MG63 (cell line): ENCODE measurements around the gene CFD. TPM values are rescaled to one million over a fixed set of nuclear protein-coding genes. Genes with fewer than 3 reads are reported as not detected.
"Not testable (repeated sequence)": the region's sequence is repeated elsewhere in the genome, so short reads cannot be mapped to it uniquely, and the experiment has no call there.

Experiments used
- DNase-seq: peaks from one replicate; pipeline ENCODE4 v3.0.0-alpha.2; 2020
- H3K27me3 ChIP-seq: fragments of 250-450 bp; sonication (Bioruptor Pico); 2 replicates; pipeline ENCODE4 v1.5.1; 2020; ENCODE audit warnings: mild to moderate bottlenecking, moderate library complexity
- H3K36me3 ChIP-seq: fragments of 250-450 bp; sonication (Bioruptor Pico); 2 replicates; pipeline ENCODE4 v1.5.1; 2020; ENCODE audit warnings: mild to moderate bottlenecking, moderate library complexity
- H3K4me3 ChIP-seq: fragments of 250-450 bp; sonication (Bioruptor Pico); 2 replicates; pipeline ENCODE4 v1.5.1; 2020; ENCODE audit warnings: mild to moderate bottlenecking, moderate library complexity
- H3K9me3 ChIP-seq: fragments of 250-450 bp; sonication (Bioruptor Pico); 2 replicates; pipeline ENCODE4 v1.5.1; 2020; ENCODE audit warnings: mild to moderate bottlenecking, moderate library complexity
- total RNA-seq: library from RNA; depleted of rRNA; stranded (reverse); fragments of >200 nt; shearing (Covaris generic); gene quantifications from 2 replicates; pipeline ENCODE4 v1.2.3, GENCODE V29; 2014; ENCODE audit warnings: low replicate concordance

Gene CFD
- total RNA-seq, 1 experiment from 2014 or later = 2.8 TPM

GRCh38 chr19:844546-844971 is 14.9 kb upstream of the CFD start:
- Histone ChIP-seq H3K36me3 (no peaks in the 10 kb centered on the region), H3K4me3 (no peak overlapping the region), H3K27me3 (peaks cover 8% of the 10 kb centered on the region), H3K9me3 (no peaks in the 10 kb centered on the region)
- DNase-seq = no peak

DNA sequence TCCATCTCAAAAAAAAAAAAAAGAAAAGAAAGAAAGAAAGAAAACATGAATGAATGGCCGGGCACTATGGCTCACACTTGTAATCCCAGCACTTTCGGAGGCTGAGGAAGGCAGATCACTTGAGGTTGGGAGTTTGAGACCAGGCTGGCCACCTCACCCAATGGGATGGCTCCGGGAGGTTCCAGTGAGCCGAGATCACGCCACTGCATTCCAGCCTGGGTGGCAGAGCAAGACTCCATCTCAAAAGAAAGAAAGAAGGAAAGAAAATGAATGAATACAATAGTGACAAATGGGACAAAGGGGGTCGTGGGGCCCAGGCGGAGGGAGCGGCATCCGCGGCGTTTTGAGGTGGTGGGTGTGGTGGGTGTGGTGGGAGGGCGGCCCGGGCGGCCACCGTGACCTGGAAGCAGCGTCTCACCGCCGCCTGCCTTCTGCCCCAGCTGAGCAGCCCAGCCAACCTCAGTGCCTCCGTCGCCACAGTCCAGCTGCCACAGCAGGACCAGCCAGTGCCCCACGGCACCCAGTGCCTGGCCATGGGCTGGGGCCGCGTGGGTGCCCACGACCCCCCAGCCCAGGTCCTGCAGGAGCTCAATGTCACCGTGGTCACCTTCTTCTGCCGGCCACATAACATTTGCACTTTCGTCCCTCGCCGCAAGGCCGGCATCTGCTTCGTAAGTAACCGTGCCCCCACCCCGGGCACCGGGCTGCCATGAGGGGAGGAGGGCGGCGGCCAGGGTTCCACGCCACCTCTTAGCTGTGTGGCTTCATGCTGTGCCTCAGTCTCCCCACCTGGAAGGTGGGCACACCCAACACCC is 13.6 kb upstream of the CFD start:
- Histone ChIP-seq H3K36me3 (no peaks in the 10 kb centered on the region), H3K4me3 (no peak overlapping the region), H3K27me3 (peaks cover 8% of the 10 kb centered on the region), H3K9me3 (no peaks in the 10 kb centered on the region)
- no peak for DNase-seq

- DNase-seq = no peak
- H3K27me3 ChIP-seq = peaks cover 5% of the 10 kb centered on the region
- H3K36me3 ChIP-seq = no peaks in the 10 kb centered on the region
- H3K9me3 ChIP-seq = no peaks in the 10 kb centered on the region
- H3K4me3 ChIP-seq = no peak overlapping the region
These were observed 11.0 kb upstream of the CFD start for GRCh38 chr19:848386-848921.

- not testable (repeated sequence) for H3K36me3 ChIP-seq, H3K27me3 ChIP-seq, H3K4me3 ChIP-seq, DNase-seq, H3K9me3 ChIP-seq
These were observed 10.3 kb upstream of the CFD start for GRCh38 chr19:849195-849594.

DNA sequence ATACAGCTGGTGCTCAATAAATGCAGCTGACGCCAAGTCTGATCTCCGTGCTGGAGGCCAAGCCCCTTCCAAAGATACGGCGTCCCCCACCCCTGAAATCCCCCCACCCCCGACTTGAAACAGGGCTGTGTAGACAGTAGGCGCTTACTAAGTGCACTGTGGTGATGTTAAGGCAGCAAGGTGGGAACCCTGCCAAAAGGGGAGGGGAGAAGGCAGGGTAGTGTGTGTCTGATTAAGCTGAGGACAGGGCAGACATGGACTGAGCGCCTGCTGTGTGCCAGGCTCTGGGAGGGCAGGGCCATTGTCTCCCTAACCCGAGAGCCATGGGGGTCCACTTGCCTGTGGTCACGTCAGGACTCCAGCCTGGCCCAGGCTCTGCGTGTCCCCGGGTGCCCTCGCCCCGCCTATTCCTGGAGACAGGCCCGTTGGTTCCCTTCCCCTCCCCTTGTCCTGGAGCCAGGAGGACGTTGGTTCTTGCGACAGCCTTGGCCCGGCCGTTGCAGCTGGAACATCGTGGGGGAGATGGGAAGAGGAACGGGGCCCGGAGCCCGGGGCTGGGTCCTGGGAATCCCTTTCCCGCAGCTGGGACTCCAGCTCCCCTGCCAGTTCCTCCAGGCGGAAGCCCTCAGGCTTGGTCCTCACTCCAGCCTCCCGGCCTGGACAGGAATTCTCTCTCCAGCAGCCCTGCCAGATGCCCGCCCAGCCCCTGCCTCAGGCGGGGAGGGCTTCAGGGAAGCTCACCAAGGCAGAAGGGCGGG is 9.1 kb upstream of the CFD start:
- no peaks in the 10 kb centered on the region for H3K36me3 ChIP-seq
- H3K9me3 ChIP-seq = no peaks in the 10 kb centered on the region
- peak; percentile 86 for DNase-seq
- H3K27me3 ChIP-seq = no peaks in the 10 kb centered on the region
- H3K4me3 ChIP-seq = no peak overlapping the region

DNA sequence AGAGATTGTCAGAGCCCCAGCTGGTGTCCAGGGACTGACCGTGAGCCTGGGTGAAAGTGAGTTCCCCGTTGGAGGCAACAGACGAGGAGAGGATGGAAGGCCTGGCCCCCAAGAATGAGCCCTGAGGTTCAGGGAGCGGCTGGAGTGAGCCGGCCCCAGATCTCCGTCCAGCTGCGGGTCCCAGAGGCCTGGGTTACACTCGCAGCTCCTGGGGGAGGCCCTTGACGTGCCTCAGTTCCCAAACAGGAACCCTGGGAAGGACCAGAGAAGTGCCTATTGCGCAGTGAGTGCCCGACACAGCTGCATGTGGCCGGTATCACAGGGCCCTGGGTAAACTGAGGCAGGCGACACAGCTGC is 8.5 kb upstream of the CFD start:
- no peaks in the 10 kb centered on the region for H3K27me3 ChIP-seq
- no peak overlapping the region for H3K4me3 ChIP-seq
- no peaks in the 10 kb centered on the region for H3K9me3 ChIP-seq
- DNase-seq = no peak
- no peaks in the 10 kb centered on the region for H3K36me3 ChIP-seq

DNA sequence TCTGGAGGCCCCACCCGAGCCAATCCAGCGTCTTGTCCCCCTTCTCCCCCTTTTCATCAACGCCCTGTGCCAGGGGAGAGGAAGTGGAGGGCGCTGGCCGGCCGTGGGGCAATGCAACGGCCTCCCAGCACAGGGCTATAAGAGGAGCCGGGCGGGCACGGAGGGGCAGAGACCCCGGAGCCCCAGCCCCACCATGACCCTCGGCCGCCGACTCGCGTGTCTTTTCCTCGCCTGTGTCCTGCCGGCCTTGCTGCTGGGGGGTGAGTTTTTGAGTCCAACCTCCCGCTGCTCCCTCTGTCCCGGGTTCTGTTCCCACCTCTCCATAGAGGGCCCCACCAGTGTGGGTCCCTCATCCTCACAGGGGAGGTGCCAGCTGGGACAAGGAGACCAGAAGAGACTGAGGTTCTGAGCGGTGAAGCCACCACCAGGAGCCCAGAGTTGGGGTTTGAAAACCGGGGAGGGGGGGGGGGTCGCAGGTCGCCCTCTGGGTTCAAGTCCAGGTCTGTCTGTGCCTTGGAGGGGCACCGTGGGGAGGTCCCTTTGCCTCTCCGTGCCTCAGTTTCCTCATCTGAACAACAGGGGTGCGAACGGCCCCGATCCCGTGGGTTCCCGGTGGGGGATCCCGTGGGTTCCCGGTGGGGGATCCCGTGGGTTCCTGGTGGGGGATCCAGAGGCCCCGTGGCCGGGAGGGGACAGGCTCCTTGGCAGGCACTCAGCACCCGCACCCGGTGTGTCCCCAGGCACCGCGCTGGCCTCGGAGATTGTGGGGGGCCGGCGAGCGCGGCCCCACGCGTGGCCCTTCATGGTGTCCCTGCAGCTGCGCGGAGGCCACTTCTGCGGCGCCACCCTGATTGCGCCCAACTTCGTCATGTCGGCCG is 7.1 kb upstream of the CFD start, which contains the start of gene ELANE:
Gene ELANE, plus strand, starts transcription at position 168 of the 878 bp plus-strand sequence. Its CDS starts 26 bp downstream, at position 194.
- H3K36me3 ChIP-seq = no peaks in the 10 kb centered on the region
- H3K9me3 ChIP-seq = no peaks in the 10 kb centered on the region
- H3K4me3 ChIP-seq = no peak within 1 kb of the TSS
- no peak for DNase-seq
- no peaks in the 10 kb centered on the region for H3K27me3 ChIP-seq

DNA sequence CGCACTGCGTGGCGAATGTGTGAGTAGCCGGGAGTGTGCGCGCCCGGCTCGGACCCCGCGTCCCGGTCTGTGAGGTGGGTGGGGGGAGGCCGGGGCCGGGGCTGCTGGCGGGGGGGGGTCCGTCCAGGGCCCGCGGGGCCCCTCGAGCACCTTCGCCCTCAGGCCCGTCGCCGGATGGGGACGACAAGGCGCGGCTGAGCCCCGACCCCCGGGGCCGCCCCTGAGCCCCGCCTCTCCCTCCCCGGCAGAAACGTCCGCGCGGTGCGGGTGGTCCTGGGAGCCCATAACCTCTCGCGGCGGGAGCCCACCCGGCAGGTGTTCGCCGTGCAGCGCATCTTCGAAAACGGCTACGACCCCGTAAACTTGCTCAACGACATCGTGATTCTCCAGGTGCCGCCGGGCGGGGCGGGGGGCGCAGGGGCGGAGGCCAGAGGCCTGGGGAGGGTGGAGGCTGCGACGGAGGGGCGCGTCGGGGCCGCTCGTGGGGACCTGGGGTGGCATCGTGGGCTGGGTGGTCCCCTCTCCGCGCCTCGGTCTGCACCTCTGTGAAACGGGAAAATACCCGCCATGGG is 6.4 kb upstream of the CFD start:
- H3K27me3 ChIP-seq = no peaks in the 10 kb centered on the region
- no peak overlapping the region for H3K4me3 ChIP-seq
- no peak for DNase-seq
- no peaks in the 10 kb centered on the region for H3K9me3 ChIP-seq
- no peaks in the 10 kb centered on the region for H3K36me3 ChIP-seq

DNA sequence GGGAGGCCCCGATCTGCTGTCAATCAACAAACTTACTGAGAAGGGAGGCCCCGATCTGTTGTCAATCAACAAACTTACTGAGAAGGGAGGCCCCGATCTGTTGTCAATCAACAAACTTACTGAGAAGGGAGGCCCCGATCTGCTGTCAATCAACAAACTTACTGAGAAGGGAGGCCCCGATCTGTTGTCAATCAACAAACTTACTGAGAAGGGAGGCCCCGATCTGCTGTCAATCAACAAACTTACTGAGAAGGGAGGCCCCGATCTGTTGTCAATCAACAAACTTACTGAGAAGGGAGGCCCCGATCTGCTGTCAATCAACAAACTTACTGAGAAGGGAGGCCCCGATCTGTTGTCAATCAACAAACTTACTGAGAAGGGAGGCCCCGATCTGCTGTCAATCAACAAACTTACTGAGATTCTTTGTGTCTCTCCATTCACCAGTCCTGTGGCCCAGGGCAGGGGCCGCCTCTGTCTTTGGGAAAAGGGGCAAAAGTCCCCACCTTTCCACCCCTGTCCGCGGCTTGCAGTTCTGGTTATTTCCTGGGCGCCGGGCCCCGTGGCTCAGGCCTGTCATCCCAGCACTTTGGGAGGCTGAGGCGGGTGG is 5.7 kb upstream of the CFD start:
- not testable (repeated sequence) for H3K36me3 ChIP-seq, H3K9me3 ChIP-seq, H3K27me3 ChIP-seq, H3K4me3 ChIP-seq, DNase-seq

DNA sequence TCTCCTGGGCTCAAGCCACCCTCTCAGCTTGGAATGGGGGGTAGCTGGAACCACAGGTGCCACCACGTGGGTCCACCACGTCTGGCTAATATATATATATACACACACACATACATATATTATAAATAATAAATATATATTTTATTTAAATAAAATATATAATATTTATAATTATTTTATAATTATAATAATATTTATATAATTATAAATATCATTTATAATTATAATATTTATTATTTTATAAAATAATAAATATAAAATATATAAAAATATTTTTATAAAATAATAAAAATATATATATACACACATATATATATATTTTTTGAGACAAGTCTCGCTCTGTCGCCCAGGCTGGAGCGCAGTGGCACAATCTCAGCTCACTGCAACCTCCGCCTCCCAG is 4.9 kb upstream of the CFD start:
- DNase-seq = no peak
- Histone ChIP-seq H3K36me3 (no peaks in the 10 kb centered on the region), H3K27me3 (no peaks in the 10 kb centered on the region), H3K9me3 (no peaks in the 10 kb centered on the region), H3K4me3 (no peak overlapping the region)

DNA sequence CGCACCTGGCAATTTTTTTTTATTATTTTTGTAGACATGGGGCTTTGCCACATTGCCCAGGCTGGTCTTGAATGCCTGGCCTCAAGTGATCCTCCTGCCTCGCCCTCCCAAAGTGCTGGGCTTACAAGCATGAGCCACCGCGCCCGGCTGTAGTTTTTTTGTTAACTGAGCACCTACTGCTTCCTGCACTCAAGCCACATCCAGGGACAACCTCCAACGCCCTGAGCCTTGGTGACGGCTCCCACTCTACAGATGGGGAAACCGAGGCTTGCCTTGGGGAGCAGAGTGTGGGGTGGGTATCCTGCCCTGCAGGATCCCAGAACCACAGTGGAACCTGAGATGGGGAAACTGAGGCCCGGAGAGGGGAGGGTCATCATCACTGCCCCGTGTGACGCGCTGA is 4.3 kb upstream of the CFD start:
- no peak for DNase-seq
- H3K9me3 ChIP-seq = no peaks in the 10 kb centered on the region
- H3K27me3 ChIP-seq = no peaks in the 10 kb centered on the region
- no peaks in the 10 kb centered on the region for H3K36me3 ChIP-seq
- H3K4me3 ChIP-seq = no peak overlapping the region

- Histone ChIP-seq H3K36me3 (no peaks in the 10 kb centered on the region), H3K9me3 (no peaks in the 10 kb centered on the region), H3K4me3 (no peak overlapping the region), H3K27me3 (no peaks in the 10 kb centered on the region; the same call in 1 of the 2 replicates)
- no peak for DNase-seq
These were observed 3.8 kb upstream of the CFD start for GRCh38 chr19:855566-856120.

DNA sequence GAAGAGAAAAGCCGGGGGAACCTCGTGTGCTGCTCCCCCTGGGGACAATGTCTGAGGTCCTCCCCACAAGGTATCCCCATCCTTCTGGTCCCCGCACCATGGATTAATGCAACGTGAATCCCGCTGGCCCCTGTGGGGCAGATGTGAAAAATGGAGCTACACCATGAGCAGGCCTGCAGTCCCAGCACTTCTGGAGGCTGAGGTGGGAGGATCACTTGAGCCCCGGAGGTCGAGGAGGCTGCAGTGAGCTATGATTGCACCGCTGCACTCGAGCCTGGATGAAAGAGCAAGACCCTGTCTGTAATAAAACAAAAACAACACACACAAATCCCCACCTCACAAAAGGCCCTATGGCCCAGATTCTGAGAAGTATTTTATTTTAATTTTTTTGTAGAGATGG is 1.2 kb upstream of the CFD start:
- no peaks in the 10 kb centered on the region; the same call in 1 of the 2 replicates for H3K27me3 ChIP-seq
- H3K4me3 ChIP-seq = no peak overlapping the region
- no peaks in the 10 kb centered on the region for H3K36me3 ChIP-seq
- DNase-seq = no peak
- H3K9me3 ChIP-seq = no peaks in the 10 kb centered on the region

DNA sequence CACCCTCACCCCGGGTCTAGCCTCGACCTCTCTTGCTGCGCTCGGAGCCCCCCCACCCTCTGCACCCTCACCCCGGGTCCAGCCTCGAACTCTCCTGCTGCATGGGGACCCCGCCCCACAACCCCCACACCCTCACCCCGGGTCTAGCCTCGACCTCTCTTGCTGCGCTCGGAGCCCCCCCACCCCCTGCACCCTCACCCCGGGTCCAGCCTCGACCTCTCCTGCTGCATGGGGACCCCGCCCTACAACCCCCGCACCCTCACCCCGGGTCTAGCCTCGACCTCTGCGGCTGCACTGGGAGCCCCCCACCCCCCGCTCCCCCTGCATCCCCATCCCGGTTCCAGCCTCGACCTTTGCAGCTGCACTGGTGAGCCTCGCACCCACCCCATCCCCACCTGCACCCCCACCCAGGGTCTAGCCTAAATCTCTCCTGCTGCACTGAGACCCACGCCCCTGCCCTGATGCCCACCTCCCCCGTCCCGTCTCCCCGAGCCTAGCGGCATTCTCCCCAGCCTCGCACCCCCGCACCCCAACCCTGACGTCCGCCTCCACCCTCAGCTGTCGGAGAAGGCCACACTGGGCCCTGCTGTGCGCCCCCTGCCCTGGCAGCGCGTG is 1.8 kb downstream of the CFD start:
- H3K36me3 ChIP-seq = no peaks in the 10 kb centered on the region
- H3K27me3 ChIP-seq = no peaks in the 10 kb centered on the region; the same call in 1 of the 2 replicates
- H3K4me3 ChIP-seq = no peak overlapping the region
- no peaks in the 10 kb centered on the region for H3K9me3 ChIP-seq
- no peak for DNase-seq

DNA sequence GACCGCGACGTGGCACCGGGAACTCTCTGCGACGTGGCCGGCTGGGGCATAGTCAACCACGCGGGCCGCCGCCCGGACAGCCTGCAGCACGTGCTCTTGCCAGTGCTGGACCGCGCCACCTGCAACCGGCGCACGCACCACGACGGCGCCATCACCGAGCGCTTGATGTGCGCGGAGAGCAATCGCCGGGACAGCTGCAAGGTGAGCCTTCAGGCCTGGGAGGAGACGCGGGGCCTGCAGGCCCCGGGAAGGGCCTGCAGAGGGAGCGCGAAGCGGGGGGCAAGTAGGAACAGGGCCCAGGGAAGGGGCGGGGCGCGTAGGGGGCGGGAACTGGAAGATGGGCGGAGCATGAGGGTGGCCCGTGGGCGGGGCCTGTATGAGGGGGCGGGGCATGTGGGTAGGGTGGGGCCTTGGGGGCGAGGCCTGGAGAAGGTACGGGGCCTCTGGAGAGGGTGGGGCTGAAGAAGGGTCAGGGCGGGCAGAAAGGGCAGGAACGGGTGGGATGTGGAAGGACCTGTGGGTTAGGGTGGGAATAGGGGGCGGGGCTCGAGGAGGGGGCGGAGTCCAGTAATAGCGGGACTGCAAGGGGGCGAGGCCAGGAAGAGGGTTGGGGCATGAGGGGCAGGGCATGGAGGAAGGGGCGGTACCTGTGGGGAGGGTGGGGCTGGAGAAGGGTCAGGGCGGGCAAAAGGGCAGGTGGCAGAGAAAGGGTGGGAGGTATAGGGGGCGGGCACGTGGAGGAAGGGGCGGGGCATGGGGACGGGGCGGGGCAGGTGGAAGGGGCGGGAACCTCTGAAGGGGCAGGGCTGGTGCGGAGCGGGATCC is 2.5 kb downstream of the CFD start:
- DNase-seq = no peak
- no peaks in the 10 kb centered on the region for H3K36me3 ChIP-seq
- H3K9me3 ChIP-seq = no peaks in the 10 kb centered on the region
- H3K27me3 ChIP-seq = no peaks in the 10 kb centered on the region; the same call in 1 of the 2 replicates
- no peak overlapping the region for H3K4me3 ChIP-seq
